ENCODE measurements around the gene C11orf98.

DNA sequence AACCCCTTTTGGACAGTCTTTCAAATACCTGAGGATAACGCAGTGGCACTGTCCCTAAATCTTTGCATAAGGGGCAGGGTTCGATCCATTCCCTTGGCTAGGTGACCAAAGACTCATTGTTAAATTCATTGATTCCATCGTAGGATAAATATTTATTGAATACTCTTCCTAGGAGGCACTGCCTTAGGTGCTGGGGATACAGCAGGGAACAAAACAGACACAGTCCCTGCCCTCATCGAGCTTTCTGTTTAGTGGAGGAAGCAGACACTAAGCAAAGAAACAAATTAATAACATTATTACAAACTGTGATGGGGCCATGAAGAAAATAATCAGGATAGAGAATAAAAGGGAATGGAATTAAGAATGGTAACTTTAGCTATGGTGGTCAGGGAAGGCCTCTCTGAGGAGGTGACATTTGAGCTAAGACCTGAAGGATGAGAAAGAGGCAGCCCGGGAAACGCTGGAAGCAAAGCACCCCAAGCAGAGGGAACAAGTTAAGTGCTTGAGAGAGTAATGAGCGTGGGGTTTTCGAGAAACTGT, 43.9 kb downstream of the C11orf98 start:
- TF ChIP-seq, protein P1, sequence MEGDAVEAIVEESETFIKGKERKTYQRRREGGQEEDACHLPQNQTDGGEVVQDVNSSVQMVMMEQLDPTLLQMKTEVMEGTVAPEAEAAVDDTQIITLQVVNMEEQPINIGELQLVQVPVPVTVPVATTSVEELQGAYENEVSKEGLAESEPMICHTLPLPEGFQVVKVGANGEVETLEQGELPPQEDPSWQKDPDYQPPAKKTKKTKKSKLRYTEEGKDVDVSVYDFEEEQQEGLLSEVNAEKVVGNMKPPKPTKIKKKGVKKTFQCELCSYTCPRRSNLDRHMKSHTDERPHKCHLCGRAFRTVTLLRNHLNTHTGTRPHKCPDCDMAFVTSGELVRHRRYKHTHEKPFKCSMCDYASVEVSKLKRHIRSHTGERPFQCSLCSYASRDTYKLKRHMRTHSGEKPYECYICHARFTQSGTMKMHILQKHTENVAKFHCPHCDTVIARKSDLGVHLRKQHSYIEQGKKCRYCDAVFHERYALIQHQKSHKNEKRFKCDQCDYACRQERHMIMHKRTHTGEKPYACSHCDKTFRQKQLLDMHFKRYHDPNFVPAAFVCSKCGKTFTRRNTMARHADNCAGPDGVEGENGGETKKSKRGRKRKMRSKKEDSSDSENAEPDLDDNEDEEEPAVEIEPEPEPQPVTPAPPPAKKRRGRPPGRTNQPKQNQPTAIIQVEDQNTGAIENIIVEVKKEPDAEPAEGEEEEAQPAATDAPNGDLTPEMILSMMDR (conservative IDR thresholded peaks at IDR 0.05; ENCODE audit: low read length) = no peak
- no peak for TF ChIP-seq EZH2phosphoT487 (IDR thresholded peaks at IDR 0.05; ENCODE audit: borderline replicate concordance)

Data from Loucy (cell line).